GM21515 (cell line): ENCODE data around the gene TAS1R3.
A peak's percentile ranks its signal among the peaks of the same experiment; 100 is the strongest.
"Not testable (repeated sequence)": the region's sequence is repeated elsewhere in the genome, so short reads cannot be mapped to it uniquely, and the experiment has no call there.

Experiments
- ATAC-seq: cut with Tn5 transposase; IDR thresholded peaks from one replicate; pipeline ENCODE4 v1.9.1; 2021; ENCODE audit not compliant: unreplicated experiment

Gene TAS1R3

GRCh38 chr1:1307923-1308755 is 22.9 kb upstream of the TAS1R3 start, which contains the start of the genes ACAP3 and PUSL1:
Gene ACAP3 (minus strand): TSS chr1:1307930. CDS start chr1:1307815, 115 bp downstream.
Gene PUSL1 (plus strand): TSS chr1:1308597. CDS start chr1:1308644, 47 bp downstream.
- peak; percentile 50 for ATAC-seq

- peak; percentile 8 for ATAC-seq
Measured at GRCh38 chr1:1308756-1309250, 22.3 kb upstream of the TAS1R3 start.

GRCh38 chr1:1309251-1310108 is 21.6 kb upstream of the TAS1R3 start:
- ATAC-seq = no peak

GRCh38 chr1:1310109-1310385 is 21.0 kb upstream of the TAS1R3 start:
- ATAC-seq = no peak

GRCh38 chr1:1310476-1311053 is 20.5 kb upstream of the TAS1R3 start:
- ATAC-seq = no peak

DNA sequence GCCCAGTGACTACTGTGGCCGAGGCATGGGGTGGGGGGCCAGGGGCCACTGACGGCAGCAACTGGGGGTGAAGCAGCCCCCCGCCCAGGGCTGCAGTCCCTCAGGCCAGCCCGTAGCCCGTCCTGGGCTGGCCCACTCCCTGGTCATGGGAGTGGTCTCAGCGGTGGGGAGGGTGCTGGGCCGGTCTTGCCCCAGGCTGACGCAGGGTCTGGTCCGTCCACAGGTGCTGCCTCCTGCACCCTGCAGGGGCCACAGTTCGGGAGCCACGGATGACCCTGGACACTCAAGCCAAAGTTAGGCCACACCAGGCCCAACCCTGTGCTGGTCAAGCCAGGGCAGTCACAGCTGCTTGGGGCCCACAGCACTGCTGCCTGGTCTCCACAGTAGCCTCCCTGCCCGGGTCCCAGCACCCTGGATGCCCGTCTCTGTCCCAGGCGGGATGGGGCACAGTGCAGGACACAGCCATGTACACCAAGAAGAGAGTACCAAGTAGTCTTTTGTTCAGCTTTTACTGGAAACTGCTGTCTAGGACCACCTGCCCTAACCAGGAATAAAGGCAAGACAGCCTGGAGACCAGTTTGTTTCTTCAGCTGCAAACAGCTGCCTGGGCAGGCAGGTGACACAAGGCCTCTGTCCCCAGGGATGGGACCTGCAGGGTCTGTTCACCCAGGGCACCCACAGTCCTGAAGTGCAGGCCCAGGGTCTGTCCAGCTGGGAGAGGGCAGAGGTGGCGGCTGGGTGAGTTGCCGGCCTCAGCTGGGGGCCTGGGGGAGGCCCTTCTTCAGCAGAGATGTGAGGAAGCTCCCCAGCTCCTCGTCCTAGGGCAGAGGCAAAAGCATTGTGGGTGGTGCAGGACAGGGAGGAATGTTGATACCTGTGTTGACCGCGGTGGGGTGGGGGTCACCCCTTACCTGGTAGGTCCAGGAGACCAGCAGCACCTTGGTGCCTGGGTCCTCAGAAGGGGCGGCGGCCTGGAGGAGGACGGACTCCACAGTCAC is 19.7 kb upstream of the TAS1R3 start:
- no peak for ATAC-seq

DNA sequence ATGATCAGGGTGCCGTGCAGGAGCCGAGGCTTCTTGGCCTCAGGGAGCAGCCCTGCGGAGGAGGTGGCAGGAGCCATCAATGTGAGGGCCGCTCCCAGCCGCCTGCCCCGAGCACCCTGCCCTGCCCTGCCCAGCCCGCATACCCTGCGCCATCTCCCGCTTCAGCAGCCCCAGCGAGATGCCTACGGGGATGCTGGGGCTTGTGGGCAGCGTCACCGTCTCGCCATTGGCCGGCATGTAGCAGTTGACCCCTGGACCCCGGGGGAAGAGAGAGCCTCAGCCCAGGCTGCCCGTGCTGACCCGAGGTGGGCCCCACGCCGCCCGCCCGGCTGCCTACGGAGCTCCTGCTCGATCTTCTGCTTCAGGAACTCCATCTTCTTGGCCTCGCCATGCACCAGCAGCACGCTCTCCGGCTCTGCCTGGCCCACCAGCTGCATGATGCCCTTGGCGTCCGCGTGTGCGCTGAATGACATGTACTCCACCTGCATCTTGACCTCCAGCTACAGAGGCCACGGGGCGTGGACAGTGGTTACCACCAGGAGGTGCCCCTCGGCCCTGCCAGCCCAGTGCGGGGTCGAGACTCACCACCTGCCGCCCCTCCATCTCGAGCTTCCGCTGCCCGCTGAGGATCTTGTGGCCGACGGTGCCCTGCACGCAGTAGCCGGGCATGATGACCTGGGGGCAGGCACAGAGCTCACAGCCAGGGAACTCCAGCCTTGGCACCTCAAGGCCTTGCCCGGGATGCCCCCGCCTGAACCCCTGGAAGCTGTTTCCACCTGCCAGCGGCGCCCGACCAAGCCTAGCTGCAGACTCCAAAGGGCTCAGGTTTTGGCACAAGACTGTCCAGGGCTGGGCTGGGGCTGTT is 18.4 kb upstream of the TAS1R3 start:
- ATAC-seq = no peak

GRCh38 chr1:1313500-1314236 is 17.4 kb upstream of the TAS1R3 start:
- ATAC-seq = no peak

DNA sequence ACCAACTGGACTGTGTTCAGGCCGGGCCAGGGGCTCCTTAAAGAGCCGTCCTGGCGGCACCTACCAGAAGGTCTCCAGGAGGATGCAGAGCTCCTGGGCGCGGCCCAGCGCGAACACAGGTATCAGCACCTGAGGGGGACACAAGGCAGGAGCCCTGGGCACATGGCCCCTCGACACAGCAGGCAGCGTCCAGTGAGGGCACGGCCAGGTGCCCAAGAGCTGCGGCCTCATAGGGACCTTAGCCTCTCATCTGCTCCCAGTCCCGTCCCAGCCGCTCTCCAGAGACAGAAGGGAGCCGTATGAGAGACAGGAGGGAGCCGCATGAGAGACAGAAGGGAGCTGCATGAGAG is 16.9 kb upstream of the TAS1R3 start:
- no peak for ATAC-seq

GRCh38 chr1:1314678-1315335 is 16.3 kb upstream of the TAS1R3 start:
- ATAC-seq = no peak

DNA sequence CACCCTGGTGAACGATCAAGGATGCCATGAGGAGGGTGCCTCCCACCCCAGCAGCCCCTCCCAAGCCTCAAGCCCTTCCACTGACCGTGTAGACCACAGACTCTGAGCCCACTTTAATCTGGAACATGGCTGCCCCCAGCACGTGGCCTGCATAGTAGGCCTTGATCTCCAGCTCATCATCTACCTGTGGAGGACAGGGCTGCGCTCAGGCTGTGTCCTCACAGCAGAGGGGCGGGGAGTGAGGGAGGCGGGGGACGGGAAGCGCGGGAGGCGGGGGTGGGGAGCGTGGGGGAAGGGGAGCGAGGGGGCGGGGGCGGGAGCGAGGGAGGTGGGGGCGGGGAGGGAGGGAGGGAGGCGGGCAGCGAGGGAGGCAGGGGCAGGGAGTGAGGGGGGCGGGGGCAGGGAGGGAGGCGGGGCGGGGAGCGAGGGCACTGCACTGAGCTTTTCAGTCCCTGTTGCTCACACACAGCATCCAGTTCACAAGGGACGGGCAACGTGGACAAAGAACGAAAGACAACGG is 15.6 kb upstream of the TAS1R3 start:
- ATAC-seq = no peak

DNA sequence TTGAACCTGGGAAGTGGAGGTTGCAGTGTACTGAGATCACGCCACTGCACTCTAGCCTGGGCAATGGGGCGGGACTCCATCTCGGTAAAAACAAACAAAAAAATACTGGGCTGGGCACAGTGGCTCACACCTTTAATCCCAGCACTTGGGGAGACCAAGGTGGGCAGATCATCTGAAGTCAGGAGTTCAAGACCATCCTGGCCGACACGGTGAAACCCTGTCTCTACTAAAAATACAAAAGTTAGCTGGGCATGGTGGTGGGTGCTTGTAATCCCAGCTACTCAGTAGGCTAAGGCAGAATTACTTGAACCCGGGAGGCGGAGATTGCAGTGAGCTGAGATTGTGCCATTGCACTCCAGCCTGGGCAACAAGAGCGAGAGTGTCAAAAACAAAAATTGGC is 14.9 kb upstream of the TAS1R3 start:
- not testable (repeated sequence) for ATAC-seq

DNA sequence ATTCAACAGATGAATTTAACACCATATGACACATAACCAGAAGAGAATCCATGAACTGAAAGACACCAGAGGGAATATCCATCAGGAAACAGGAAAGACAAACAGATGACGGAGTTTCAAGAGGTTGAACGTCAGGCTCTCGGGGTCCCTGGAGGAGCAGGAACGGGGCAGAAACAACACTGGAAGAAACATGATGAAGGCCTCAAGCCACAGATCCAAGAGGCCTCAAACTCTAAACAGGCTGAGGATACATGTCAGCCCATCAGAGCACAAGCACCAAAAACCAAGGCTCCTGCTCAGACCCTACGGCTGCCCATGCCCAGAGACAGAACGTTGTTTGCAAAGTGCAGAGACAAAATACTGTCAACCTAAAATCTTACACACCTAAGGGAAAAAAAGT is 13.7 kb upstream of the TAS1R3 start:
- no peak for ATAC-seq

- no peak for ATAC-seq
Measured at GRCh38 chr1:1318131-1318652, 12.9 kb upstream of the TAS1R3 start.

- ATAC-seq = no peak
Measured at GRCh38 chr1:1318777-1319645, 12.1 kb upstream of the TAS1R3 start.

GRCh38 chr1:1319646-1319941 is 11.5 kb upstream of the TAS1R3 start:
- ATAC-seq = no peak
